CD14-positive monocyte (primary cell): Measurements from ENCODE around the gene CNDP2. TPM values are rescaled to one million over a fixed set of nuclear protein-coding genes. Genes with fewer than 3 reads are reported as not detected.

Source experiments
- DNase-seq, 3 donors: peaks; one replicate each; pipeline ENCODE4 v3.0.0-alpha.2; 2011 to 2022
- H2AFZ ChIP-seq: 2 replicates; pipeline ENCODE4 v1.6.0; 2012; ENCODE audit warnings: mild to moderate bottlenecking, low read depth, low read length, inconsistent platforms; ENCODE audit not compliant: insufficient read depth, poor library complexity, severe bottlenecking
- H3K27ac ChIP-seq, 2 donors: 1 replicate in 1 of 2; 2 replicates in 1 of 2; pipeline ENCODE4 v1.5.1; 2012 to 2013; ENCODE audit warnings: low read length in 2 of 2, control low read depth in 1 of 2, inconsistent platforms in 1 of 2, low read depth in 1 of 2, mild to moderate bottlenecking in 1 of 2
- H3K27me3 ChIP-seq, 2 donors: one replicate each; pipeline versions ENCODE4 v1.6.0 to v1.6.1; 2011 to 2013; ENCODE audit warnings: low read length in 2 of 2; ENCODE audit not compliant: control insufficient read depth in 2 of 2, insufficient read depth in 2 of 2
- H3K36me3 ChIP-seq, 2 donors: replicated peaks in 1 of 2; 1 replicate in 1 of 2; 2 replicates in 1 of 2; pipeline versions ENCODE4 v1.5.1 to v1.6.1; 2012 to 2013; ENCODE audit warnings: low read length in 2 of 2, control low read depth in 1 of 2, inconsistent platforms in 1 of 2, mild to moderate bottlenecking in 1 of 2; ENCODE audit not compliant: insufficient read depth in 2 of 2, control insufficient read depth in 1 of 2
- H3K4me1 ChIP-seq, 2 donors: 1 replicate in 1 of 2; 2 replicates in 1 of 2; pipeline versions ENCODE4 v1.5.1 to v1.6.1; 2012 to 2013; ENCODE audit warnings: low read length in 2 of 2, control low read depth in 1 of 2, inconsistent platforms in 1 of 2, mild to moderate bottlenecking in 1 of 2, moderate library complexity in 1 of 2; ENCODE audit not compliant: insufficient read depth in 2 of 2, control insufficient read depth in 1 of 2
- H3K4me2 ChIP-seq: replicated peaks from 2 replicates; pipeline ENCODE3; 2012; ENCODE audit warnings: low read length, moderate library complexity, mild to moderate bottlenecking; ENCODE audit not compliant: poor library complexity, severe bottlenecking; ENCODE audit errors: extremely low read depth
- H3K4me3 ChIP-seq, 3 experiments: fragments of 200-600 bp in 1 of 3; sonication (generic) in 1 of 3; replicated peaks in 1 of 3; 1 replicate in 2 of 3; 2 replicates in 1 of 3; pipeline ENCODE4 v1.5.1; 2011 to 2013; ENCODE audit warnings: low read length in 3 of 3, mild to moderate bottlenecking in 3 of 3, control low read depth in 2 of 3, low read depth in 2 of 3, inconsistent platforms in 1 of 3, moderate library complexity in 1 of 3
- H3K79me2 ChIP-seq: 2 replicates; pipeline ENCODE4 v1.6.0; 2012; ENCODE audit warnings: mild to moderate bottlenecking, control low read depth, inconsistent platforms, low read length, moderate library complexity; ENCODE audit not compliant: insufficient read depth
- H3K9ac ChIP-seq: 2 replicates; pipeline ENCODE4 v1.6.0; 2017; ENCODE audit warnings: low read length, mild to moderate bottlenecking; ENCODE audit not compliant: insufficient read depth, poor library complexity, severe bottlenecking
- H3K9me3 ChIP-seq, 2 donors: replicated peaks in 1 of 2; 1 replicate in 1 of 2; 2 replicates in 1 of 2; pipeline versions ENCODE4 v1.5.1 to v1.6.1; 2012 to 2013; ENCODE audit warnings: low read length in 2 of 2, control low read depth in 1 of 2; ENCODE audit not compliant: control insufficient read depth in 1 of 2, insufficient read depth in 1 of 2
- H4K20me1 ChIP-seq: 2 replicates; pipeline ENCODE4 v1.6.0; 2012; ENCODE audit warnings: mild to moderate bottlenecking, low read length, control low read depth, moderate library complexity; ENCODE audit not compliant: insufficient read depth
- H3K27ac Mint-ChIP-seq, 7 donors: one replicate each; pipeline ENCODE4 v1.8.0; 2020; ENCODE audit warnings: mild to moderate bottlenecking in 7 of 7, mixed read lengths in 7 of 7, moderate library complexity in 6 of 7, inconsistent platforms in 2 of 7
- H3K27me3 Mint-ChIP-seq, 3 donors: one replicate each; pipeline ENCODE4 v1.8.0; 2021 to 2022; ENCODE audit warnings: low read depth in 3 of 3, mild to moderate bottlenecking in 3 of 3, mixed read lengths in 3 of 3, moderate library complexity in 3 of 3, inconsistent platforms in 1 of 3
- H3K36me3 Mint-ChIP-seq, 2 donors: one replicate each; pipeline ENCODE4 v1.8.0; 2020; ENCODE audit warnings: mixed read lengths in 2 of 2, inconsistent platforms in 1 of 2, mild to moderate bottlenecking in 1 of 2
- H3K4me1 Mint-ChIP-seq: one replicate; pipeline ENCODE4 v1.8.0; 2020; ENCODE audit warnings: mild to moderate bottlenecking, mixed read lengths
- H3K4me3 Mint-ChIP-seq, 2 donors: one replicate each; pipeline ENCODE4 v1.8.0; 2020; ENCODE audit warnings: mild to moderate bottlenecking in 2 of 2, mixed read lengths in 2 of 2, moderate library complexity in 1 of 2
- H3K9me3 Mint-ChIP-seq, 7 donors: one replicate each; pipeline ENCODE4 v1.8.0; 2020 to 2022; ENCODE audit warnings: mixed read lengths in 7 of 7, mild to moderate bottlenecking in 6 of 7, moderate library complexity in 6 of 7, inconsistent platforms in 2 of 7
- CTCF ChIP-seq: fragments of 200-600 bp; IDR thresholded peaks from one replicate; pipeline ENCODE4 v1.8.0; 2022; ENCODE audit warnings: antibody characterized with exemption, mild to moderate bottlenecking
- WGBS: methylation state at CpG from one replicate; pipeline ENCODE4 v1.1.5; 2013; ENCODE audit warnings: missing lambda C conversion rate; ENCODE audit not compliant: insufficient coverage; 5-methylcytosine and 5-hydroxymethylcytosine counted together
- intact Hi-C, 2 donors: fragments of 100-400 bp; cut with micrococcal nuclease; formaldehyde crosslinking; loops; one replicate each; pipeline versions ENCODE4 v1.15.0 to v1.15.1; 2023
- polyA plus RNA-seq, 3 donors: library from polyadenylated mRNA; depleted of rRNA in 1 of 3; unstranded in 2 of 3; stranded (reverse) in 1 of 3; fragments of 300-500 nt in 2 of 3; fragments of >200 nt in 1 of 3; fragmentation: Illumina TruSeq in 2 of 3; gene quantifications; 1 replicate in 2 of 3; 2 replicates in 1 of 3; pipeline ENCODE4 v1.2.3, GENCODE V29; 2012 to 2021

The CNDP2 gene
- polyA plus RNA-seq, 3 donors = 103 to 186 (median 122) TPM

GRCh38 chr18:74447404-74448152 is 48.6 kb upstream of the CNDP2 start:
- no peaks in the 10 kb centered on the region for H3K36me3 Mint-ChIP-seq
- intact Hi-C loops = no loop called here
- Histone ChIP-seq H3K4me3 (no peak overlapping the region), H3K36me3 (no peaks in the 10 kb centered on the region), H3K27me3 (no peaks in the 10 kb centered on the region), H3K4me2 (no peak overlapping the region), H3K9ac (no peak overlapping the region), H2AFZ (no peak overlapping the region), H3K27ac (no peak overlapping the region), H3K4me1 (peaks cover 5 to 7% of the 10 kb centered on the region in 2 donors), H4K20me1 (no peaks in the 10 kb centered on the region), H3K79me2 (no peaks in the 10 kb centered on the region), H3K9me3 (no peaks in the 10 kb centered on the region)
- H3K4me1 Mint-ChIP-seq = peaks cover 13% of the 10 kb centered on the region
- DNase-seq = no peak
- H3K4me3 Mint-ChIP-seq = no peak overlapping the region
- 93% methylated on average over 10 of the region's 16 CpGs for WGBS
- no peak for TF ChIP-seq CTCF
- H3K9me3 Mint-ChIP-seq = peaks cover 0 to 1% (median 0%) of the 10 kb centered on the region in 7 donors
- peaks cover 5 to 12% (median 9%) of the 10 kb centered on the region in 3 donors for H3K27me3 Mint-ChIP-seq
- no peak overlapping the region for H3K27ac Mint-ChIP-seq

- H3K9me3 Mint-ChIP-seq = peaks cover 0 to 2% (median 0%) of the 10 kb centered on the region in 7 donors
- intact Hi-C loops = no loop called here
Measured at GRCh38 chr18:74450626-74451025, 45.5 kb upstream of the CNDP2 start.

More at GRCh38 chr18:74450626-74451025, 45.5 kb upstream of the CNDP2 start:
- no peaks in the 10 kb centered on the region for H3K4me1 ChIP-seq
- Mint-ChIP-seq H3K27ac (no peak overlapping the region), H3K36me3 (no peaks in the 10 kb centered on the region), H3K4me3 (no peak overlapping the region), H3K27me3 (peaks cover 26 to 32% (median 27%) of the 10 kb centered on the region in 3 donors), H3K4me1 (no peaks in the 10 kb centered on the region)
- 92% methylated on average over 7 of the region's 7 CpGs for WGBS
- no peaks in the 10 kb centered on the region for H3K36me3 ChIP-seq
- no peaks in the 10 kb centered on the region for H4K20me1 ChIP-seq
- DNase-seq = no peak
- TF ChIP-seq CTCF = no peak
- no peak overlapping the region for H3K9ac ChIP-seq
- no peak overlapping the region for H2AFZ ChIP-seq
- no peak overlapping the region for H3K4me2 ChIP-seq
- no peak overlapping the region for H3K4me3 ChIP-seq
- no peaks in the 10 kb centered on the region for H3K79me2 ChIP-seq
- H3K27ac ChIP-seq = no peak overlapping the region
- peaks cover 9 to 24% of the 10 kb centered on the region in 2 donors for H3K27me3 ChIP-seq
- H3K9me3 ChIP-seq = no peaks in the 10 kb centered on the region
